Fibroblast of lung (primary cell): ENCODE results near the gene SLC44A1. TPM values are rescaled to one million over a fixed set of nuclear protein-coding genes. Genes with fewer than 3 reads are reported as not detected.

ENCODE experiments used
- DNase-seq, 2 donors: peaks; one replicate each; pipeline versions ENCODE4 v3.0.0 to v3.0.0-alpha.2; 2010; ENCODE audit warnings: low read depth in 2 of 2
- H2AFZ ChIP-seq: 2 replicates; pipeline ENCODE4 v1.5.1; 2012; ENCODE audit warnings: low read length, control low read depth, inconsistent platforms
- H3K27ac ChIP-seq: 2 replicates; pipeline ENCODE4 v1.5.1; 2011; ENCODE audit warnings: low read length, control low read depth; ENCODE audit not compliant: insufficient read depth
- H3K27me3 ChIP-seq: 2 replicates; pipeline ENCODE4 v1.5.1; 2011; ENCODE audit warnings: mild to moderate bottlenecking, low read length; ENCODE audit not compliant: control insufficient read depth, insufficient read depth
- H3K36me3 ChIP-seq: 2 replicates; pipeline ENCODE4 v1.5.1; 2011; ENCODE audit warnings: low read length; ENCODE audit not compliant: control insufficient read depth, insufficient read depth
- H3K4me1 ChIP-seq: 2 replicates; pipeline ENCODE4 v1.5.1; 2011; ENCODE audit warnings: low read length; ENCODE audit not compliant: control insufficient read depth, insufficient read depth; ENCODE audit errors: extremely low read depth
- H3K4me2 ChIP-seq: 2 replicates; pipeline ENCODE4 v1.5.1; 2011; ENCODE audit warnings: low read length, control low read depth; ENCODE audit not compliant: insufficient read depth; ENCODE audit errors: extremely low read depth
- H3K4me3 ChIP-seq, 4 experiments: fragments of 200-600 bp in 1 of 4; sonication (generic) in 1 of 4; replicated peaks in 1 of 4; 2 replicates each; pipeline ENCODE4 v1.5.1; 2011 to 2016; ENCODE audit warnings: low read length in 4 of 4, low read depth in 3 of 4, mild to moderate bottlenecking in 3 of 4, control low read depth in 2 of 4, inconsistent platforms in 1 of 4, mixed read lengths in 1 of 4; ENCODE audit not compliant: insufficient read depth in 1 of 4; ENCODE audit errors: control extremely low read depth in 1 of 4
- H3K79me2 ChIP-seq: 2 replicates; pipeline ENCODE4 v1.5.1; 2012; ENCODE audit warnings: mild to moderate bottlenecking, low read length, inconsistent platforms; ENCODE audit not compliant: control insufficient read depth, insufficient read depth
- H3K9ac ChIP-seq: 2 replicates; pipeline ENCODE4 v1.5.1; 2011; ENCODE audit warnings: mild to moderate bottlenecking, low read length, control low read depth; ENCODE audit not compliant: insufficient read depth
- H3K9me3 ChIP-seq: 2 replicates; pipeline ENCODE4 v1.5.1; 2012; ENCODE audit warnings: low read depth, low read length; ENCODE audit not compliant: control insufficient read depth, insufficient read depth
- H4K20me1 ChIP-seq: 2 replicates; pipeline ENCODE4 v1.5.1; 2011; ENCODE audit warnings: low read length; ENCODE audit not compliant: control insufficient read depth, insufficient read depth; ENCODE audit errors: extremely low read depth
- EZH2 ChIP-seq: IDR thresholded peaks from 2 replicates; pipeline ENCODE4 v1.5.1; 2012; ENCODE audit warnings: low read length, control low read depth, mild to moderate bottlenecking; ENCODE audit errors: missing control alignments
- polyA plus RNA-seq, 2 donors: library from polyadenylated mRNA; depleted of rRNA in 1 of 2; stranded (reverse) in 1 of 2; unstranded in 1 of 2; fragments of >200 nt; gene quantifications; 2 replicates each; pipeline ENCODE4 v1.2.1, GENCODE V29; 2011 to 2012; ENCODE audit warnings: missing spikeins in 1 of 2
- total RNA-seq: library from RNA; depleted of rRNA; stranded (reverse); fragments of >200 nt; gene quantifications from 2 replicates; pipeline ENCODE4 v1.2.1, GENCODE V29; 2014
- TF ChIP-seq, protein P1 (sequence below), 2 donors: IDR thresholded peaks in 1 of 2; conservative IDR thresholded peaks in 1 of 2; 1 replicate in 1 of 2; 2 replicates in 1 of 2; pipeline ENCODE4 v1.5.1; 2011 to 2012; ENCODE audit warnings: low read length in 2 of 2, control low read depth in 1 of 2, inconsistent platforms in 1 of 2, low read depth in 1 of 2, mild to moderate bottlenecking in 1 of 2

Gene SLC44A1
- total and polyA plus RNA-seq, 2 donors (not counting 1 experiment from before 2014, with no cell fraction given), result 35.9 to 54.2 TPM

GRCh38 chr9:105479846-105480245 is 235.4 kb downstream of the SLC44A1 start:
- H3K9ac ChIP-seq, result no peak overlapping the region
- TF ChIP-seq EZH2, result no peak
- TF ChIP-seq, protein P1, sequence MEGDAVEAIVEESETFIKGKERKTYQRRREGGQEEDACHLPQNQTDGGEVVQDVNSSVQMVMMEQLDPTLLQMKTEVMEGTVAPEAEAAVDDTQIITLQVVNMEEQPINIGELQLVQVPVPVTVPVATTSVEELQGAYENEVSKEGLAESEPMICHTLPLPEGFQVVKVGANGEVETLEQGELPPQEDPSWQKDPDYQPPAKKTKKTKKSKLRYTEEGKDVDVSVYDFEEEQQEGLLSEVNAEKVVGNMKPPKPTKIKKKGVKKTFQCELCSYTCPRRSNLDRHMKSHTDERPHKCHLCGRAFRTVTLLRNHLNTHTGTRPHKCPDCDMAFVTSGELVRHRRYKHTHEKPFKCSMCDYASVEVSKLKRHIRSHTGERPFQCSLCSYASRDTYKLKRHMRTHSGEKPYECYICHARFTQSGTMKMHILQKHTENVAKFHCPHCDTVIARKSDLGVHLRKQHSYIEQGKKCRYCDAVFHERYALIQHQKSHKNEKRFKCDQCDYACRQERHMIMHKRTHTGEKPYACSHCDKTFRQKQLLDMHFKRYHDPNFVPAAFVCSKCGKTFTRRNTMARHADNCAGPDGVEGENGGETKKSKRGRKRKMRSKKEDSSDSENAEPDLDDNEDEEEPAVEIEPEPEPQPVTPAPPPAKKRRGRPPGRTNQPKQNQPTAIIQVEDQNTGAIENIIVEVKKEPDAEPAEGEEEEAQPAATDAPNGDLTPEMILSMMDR (conservative IDR thresholded peaks at IDR 0.05 in 1 of 2, IDR thresholded peaks at IDR 0.05 in 1 of 2; ENCODE audit: low read depth in 1 of 2, low read length in 2 of 2), result no peak
- H3K27me3 ChIP-seq, result no peaks in the 10 kb centered on the region
- no peaks in the 10 kb centered on the region for H3K79me2 ChIP-seq
- H3K27ac ChIP-seq, result no peak overlapping the region
- H3K9me3 ChIP-seq, result no peaks in the 10 kb centered on the region
- no peak overlapping the region for H3K4me2 ChIP-seq
- H3K4me3 ChIP-seq, result no peak overlapping the region
- no peaks in the 10 kb centered on the region for H4K20me1 ChIP-seq
- no peak for DNase-seq
- H3K36me3 ChIP-seq, result no peaks in the 10 kb centered on the region
- no peaks in the 10 kb centered on the region for H3K4me1 ChIP-seq
- no peak overlapping the region for H2AFZ ChIP-seq

DNA sequence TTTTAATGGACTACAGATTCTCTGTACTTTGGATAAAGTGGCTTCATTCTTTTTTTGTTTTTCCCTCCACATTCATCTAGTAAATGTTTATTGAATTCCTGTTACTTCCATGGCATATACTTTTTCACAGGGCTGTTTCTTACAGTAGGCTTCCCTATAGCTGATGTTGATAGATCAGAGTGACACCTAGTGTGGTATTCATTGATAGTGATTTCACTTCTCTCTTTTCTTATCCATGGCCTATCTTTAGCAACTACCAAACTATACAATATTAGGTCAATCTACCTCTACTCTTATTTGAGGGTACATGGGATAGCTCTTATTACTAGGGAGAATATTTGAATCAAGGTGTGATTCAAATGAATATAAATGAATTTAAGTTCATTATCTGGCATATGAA is 239.2 kb downstream of the SLC44A1 start:
- H3K9ac ChIP-seq, result no peak overlapping the region
- no peak for TF ChIP-seq EZH2
- TF ChIP-seq, protein P1 (conservative IDR thresholded peaks at IDR 0.05 in 1 of 2, IDR thresholded peaks at IDR 0.05 in 1 of 2; ENCODE audit: low read depth in 1 of 2, low read length in 2 of 2), result no peak
- no peak for DNase-seq
- H3K36me3 ChIP-seq, result peaks cover 2% of the 10 kb centered on the region
- no peak overlapping the region for H3K4me3 ChIP-seq
- no peak overlapping the region for H2AFZ ChIP-seq
- H3K27ac ChIP-seq, result no peak overlapping the region
- H4K20me1 ChIP-seq, result no peaks in the 10 kb centered on the region
- H3K27me3 ChIP-seq, result no peaks in the 10 kb centered on the region
- no peaks in the 10 kb centered on the region for H3K4me1 ChIP-seq
- H3K79me2 ChIP-seq, result no peaks in the 10 kb centered on the region
- H3K9me3 ChIP-seq, result no peaks in the 10 kb centered on the region
- no peak overlapping the region for H3K4me2 ChIP-seq

DNA sequence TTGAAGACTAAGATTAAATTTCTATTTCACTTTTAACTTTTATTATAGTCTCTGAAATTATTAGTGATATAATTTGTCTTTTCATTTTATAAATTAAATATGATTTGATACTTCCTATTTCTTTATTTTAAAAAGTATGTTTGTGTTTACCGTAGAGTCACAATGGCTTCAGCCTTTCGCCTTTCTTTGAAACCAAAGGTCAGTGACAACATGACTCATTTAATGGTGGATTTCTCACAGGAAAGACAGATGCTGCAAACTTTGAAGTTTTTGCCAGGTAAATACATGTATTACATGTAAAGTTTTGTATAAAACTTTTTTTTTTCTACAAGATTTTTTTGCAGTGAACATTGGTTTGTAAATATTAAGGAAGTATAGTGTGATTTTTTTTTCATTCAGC is 239.8 kb downstream of the SLC44A1 start:
- peaks cover 2% of the 10 kb centered on the region for H3K36me3 ChIP-seq
- TF ChIP-seq, protein P1 (conservative IDR thresholded peaks at IDR 0.05 in 1 of 2, IDR thresholded peaks at IDR 0.05 in 1 of 2; ENCODE audit: low read depth in 1 of 2, low read length in 2 of 2), result no peak
- no peak for DNase-seq

More for the DNA sequence above, 239.8 kb downstream of the SLC44A1 start:
- no peaks in the 10 kb centered on the region for H3K27me3 ChIP-seq
- no peaks in the 10 kb centered on the region for H4K20me1 ChIP-seq
- no peak overlapping the region for H3K4me3 ChIP-seq
- no peak overlapping the region for H3K27ac ChIP-seq
- no peaks in the 10 kb centered on the region for H3K4me1 ChIP-seq
- H3K4me2 ChIP-seq, result no peak overlapping the region
- no peaks in the 10 kb centered on the region for H3K79me2 ChIP-seq
- H2AFZ ChIP-seq, result no peak overlapping the region
- no peaks in the 10 kb centered on the region for H3K9me3 ChIP-seq
- H3K9ac ChIP-seq, result no peak overlapping the region
